B cell (primary cell): ENCODE measurements around the gene UNC5A. TPM values are rescaled to one million over a fixed set of nuclear protein-coding genes. Genes with fewer than 3 reads are reported as not detected.

Experiments used
- ATAC-seq: fragments of 200-7000 bp; cut with Tn5 transposase; one replicate; pipeline ENCODE4 v1.10.0; 2021; ENCODE audit warnings: low read depth, mild to moderate bottlenecking, moderate number of reproducible peaks, moderate library complexity
- CTCF ChIA-PET: fragments of 350-600 bp; sonication (Branson Sonifier 250); formaldehyde crosslinking; loops from one replicate; lab custom pipeline; 2021; ENCODE audit warnings: antibody characterized with exemption, inconsistent platforms; lab: Charles Lee
- POLR2A ChIA-PET: fragments of 350-600 bp; sonication (Branson Sonifier 250); formaldehyde crosslinking; loops from one replicate; lab custom pipeline; 2021; ENCODE audit warnings: antibody characterized with exemption; lab: Charles Lee
- DNase-seq: peaks from one replicate; pipeline ENCODE4 v3.0.0; 2013
- H2AFZ ChIP-seq: 2 replicates; pipeline ENCODE4 v1.6.1; 2012; ENCODE audit warnings: mild to moderate bottlenecking, low read depth, low read length; ENCODE audit not compliant: insufficient read depth, poor library complexity, severe bottlenecking
- H3K27ac ChIP-seq, 2 donors: 1 replicate in 1 of 2; 2 replicates in 1 of 2; pipeline ENCODE4 v1.5.1; 2012 to 2013; ENCODE audit warnings: low read length in 2 of 2, mild to moderate bottlenecking in 2 of 2, moderate library complexity in 1 of 2
- H3K27me3 ChIP-seq, 4 experiments: fragments of 200-600 bp in 1 of 4; sonication (generic) in 1 of 4; replicated peaks in 1 of 4; 1 replicate in 2 of 4; 2 replicates in 2 of 4; pipeline versions ENCODE4 v1.6.1 to v1.7.0; 2013 to 2016; ENCODE audit warnings: low read length in 3 of 4, mild to moderate bottlenecking in 2 of 4, mixed read lengths in 1 of 4, moderate library complexity in 1 of 4; ENCODE audit not compliant: insufficient read depth in 4 of 4, control insufficient read depth in 3 of 4; ENCODE audit errors: control extremely low read depth in 1 of 4
- H3K36me3 ChIP-seq, 2 experiments: replicated peaks in 1 of 2; 1 replicate in 1 of 2; 2 replicates in 1 of 2; pipeline versions ENCODE4 v1.6.1 to v1.7.1; 2013; ENCODE audit warnings: low read length in 1 of 2; ENCODE audit not compliant: insufficient read depth in 2 of 2, control insufficient read depth in 1 of 2; ENCODE audit errors: control extremely low read depth in 1 of 2, extremely low read depth in 1 of 2
- H3K4me1 ChIP-seq, 2 donors: fragments of 200-600 bp in 1 of 2; sonication (generic) in 1 of 2; 1 replicate in 1 of 2; 2 replicates in 1 of 2; pipeline versions ENCODE4 v1.5.1 to v1.6.1; 2013 to 2017; ENCODE audit warnings: low read length in 2 of 2; ENCODE audit not compliant: control insufficient read depth in 2 of 2, insufficient read depth in 2 of 2
- H3K4me2 ChIP-seq: replicated peaks from 2 replicates; pipeline ENCODE3; 2012; ENCODE audit warnings: mild to moderate bottlenecking, low read depth, low read length; ENCODE audit not compliant: poor library complexity, severe bottlenecking
- H3K4me3 ChIP-seq, 5 experiments: fragments of 200-600 bp in 1 of 5; sonication (generic) in 1 of 5; 1 replicate in 3 of 5; 2 replicates in 2 of 5; pipeline versions ENCODE4 v1.5.1 to v1.7.0; 2011 to 2016; ENCODE audit warnings: low read length in 4 of 5, mild to moderate bottlenecking in 4 of 5, low read depth in 2 of 5, control low read depth in 1 of 5, moderate library complexity in 1 of 5; ENCODE audit not compliant: insufficient read depth in 1 of 5; ENCODE audit errors: control extremely low read depth in 1 of 5, extremely low read depth in 1 of 5
- H3K79me2 ChIP-seq: fragments of 200-600 bp; sonication (generic); one replicate; pipeline ENCODE4 v1.6.0; 2016; ENCODE audit warnings: low read length; ENCODE audit not compliant: control insufficient read depth, insufficient read depth
- H3K9ac ChIP-seq: fragments of 200-600 bp; sonication (generic); 2 replicates; pipeline ENCODE4 v1.6.1; 2017; ENCODE audit warnings: mild to moderate bottlenecking, low read length, moderate library complexity
- H3K9me3 ChIP-seq, 3 donors: one replicate each; pipeline versions ENCODE4 v1.6.1 to v1.7.1; 2013; ENCODE audit warnings: low read length in 2 of 3; ENCODE audit not compliant: control insufficient read depth in 2 of 3, insufficient read depth in 1 of 3; ENCODE audit errors: control extremely low read depth in 1 of 3
- H4K20me1 ChIP-seq: 2 replicates; pipeline ENCODE4 v1.6.0; 2012; ENCODE audit warnings: mild to moderate bottlenecking, low read length; ENCODE audit not compliant: insufficient read depth, control insufficient read depth, poor library complexity, severe bottlenecking
- H3K27ac Mint-ChIP-seq: one replicate; pipeline ENCODE4 v1.8.0; 2021; ENCODE audit warnings: mixed read lengths
- H3K27me3 Mint-ChIP-seq: one replicate; pipeline ENCODE4 v1.8.0; 2021; ENCODE audit warnings: mixed read lengths
- H3K4me1 Mint-ChIP-seq: one replicate; pipeline ENCODE4 v1.8.0; 2021; ENCODE audit warnings: mixed read lengths
- H3K4me3 Mint-ChIP-seq: one replicate; pipeline ENCODE4 v1.8.0; 2021; ENCODE audit warnings: mixed read lengths
- H3K9me3 Mint-ChIP-seq: one replicate; pipeline ENCODE4 v1.8.0; 2022; ENCODE audit warnings: mixed read lengths; ENCODE audit not compliant: insufficient read depth
- EZH2 ChIP-seq: IDR thresholded peaks from 2 replicates; pipeline ENCODE4 v1.6.1; 2012; ENCODE audit warnings: borderline replicate concordance, low read depth, mild to moderate bottlenecking, moderate library complexity, low read length; ENCODE audit not compliant: insufficient read depth, poor library complexity, severe bottlenecking
- WGBS: methylation state at CpG from one replicate; pipeline ENCODE4 v1.1.5; 2013; ENCODE audit warnings: missing lambda C conversion rate; ENCODE audit not compliant: insufficient coverage; 5-methylcytosine and 5-hydroxymethylcytosine counted together
- intact Hi-C: fragments of 100-400 bp; cut with micrococcal nuclease; formaldehyde crosslinking; loops from one replicate; pipeline ENCODE4 v1.10.0; 2022
- polyA plus RNA-seq: library from polyadenylated mRNA; depleted of rRNA; stranded (reverse); fragments of >200 nt; gene quantifications from 2 replicates; pipeline ENCODE4 v1.2.3, GENCODE V29; 2012
- total RNA-seq, 2 donors: library from RNA; stranded (reverse); fragments of 120-200 nt in 1 of 2; gene quantifications; 1 replicate in 1 of 2; 2 replicates in 1 of 2; pipeline versions ENCODE4 v1.2.3 to v1.2.4, GENCODE V29; 2013 to 2022
- TF ChIP-seq, protein P1 (sequence below): fragments of 200-600 bp; IDR thresholded peaks from one replicate; pipeline ENCODE4 v1.8.0; 2022; ENCODE audit warnings: antibody characterized with exemption, mild to moderate bottlenecking

The UNC5A gene
- total and polyA plus RNA-seq, 2 donors (not counting 1 experiment from before 2014, with no cell fraction given) = not detected

DNA sequence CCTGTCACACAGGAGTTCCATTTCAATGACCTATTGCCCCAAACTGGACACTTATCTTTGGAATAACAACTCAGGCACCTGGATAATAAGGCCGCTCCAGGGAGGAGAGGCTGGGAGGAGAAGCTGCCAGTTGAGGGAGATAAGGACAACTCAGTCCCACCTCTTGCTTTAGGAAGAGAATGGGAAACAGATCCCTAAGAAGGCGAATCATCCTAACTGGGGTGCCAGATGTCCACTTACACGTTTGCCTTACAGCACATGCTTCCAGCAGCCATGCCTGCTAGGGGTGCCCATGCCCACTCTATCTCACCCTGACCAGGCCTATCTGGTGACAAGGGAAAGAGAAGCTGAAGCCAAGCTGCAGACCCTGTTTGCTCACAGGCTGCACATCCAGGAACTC is 82.3 kb downstream of the UNC5A start:
- no peak for TF ChIP-seq EZH2
- TF ChIP-seq, protein P1, sequence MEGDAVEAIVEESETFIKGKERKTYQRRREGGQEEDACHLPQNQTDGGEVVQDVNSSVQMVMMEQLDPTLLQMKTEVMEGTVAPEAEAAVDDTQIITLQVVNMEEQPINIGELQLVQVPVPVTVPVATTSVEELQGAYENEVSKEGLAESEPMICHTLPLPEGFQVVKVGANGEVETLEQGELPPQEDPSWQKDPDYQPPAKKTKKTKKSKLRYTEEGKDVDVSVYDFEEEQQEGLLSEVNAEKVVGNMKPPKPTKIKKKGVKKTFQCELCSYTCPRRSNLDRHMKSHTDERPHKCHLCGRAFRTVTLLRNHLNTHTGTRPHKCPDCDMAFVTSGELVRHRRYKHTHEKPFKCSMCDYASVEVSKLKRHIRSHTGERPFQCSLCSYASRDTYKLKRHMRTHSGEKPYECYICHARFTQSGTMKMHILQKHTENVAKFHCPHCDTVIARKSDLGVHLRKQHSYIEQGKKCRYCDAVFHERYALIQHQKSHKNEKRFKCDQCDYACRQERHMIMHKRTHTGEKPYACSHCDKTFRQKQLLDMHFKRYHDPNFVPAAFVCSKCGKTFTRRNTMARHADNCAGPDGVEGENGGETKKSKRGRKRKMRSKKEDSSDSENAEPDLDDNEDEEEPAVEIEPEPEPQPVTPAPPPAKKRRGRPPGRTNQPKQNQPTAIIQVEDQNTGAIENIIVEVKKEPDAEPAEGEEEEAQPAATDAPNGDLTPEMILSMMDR = no peak
- Histone ChIP-seq H3K4me3 (no peak overlapping the region), H3K79me2 (no peaks in the 10 kb centered on the region), H4K20me1 (no peaks in the 10 kb centered on the region), H3K27me3 (peaks cover 0 to 5% (median 0%) of the 10 kb centered on the region in 4 experiments), H3K27ac (no peak overlapping the region), H3K9ac (no peak overlapping the region), H3K4me1 (no peaks in the 10 kb centered on the region), H3K36me3 (no peaks in the 10 kb centered on the region), H3K9me3 (peaks cover 0 to 4% (median 0%) of the 10 kb centered on the region in 3 donors), H3K4me2 (no peak overlapping the region), H2AFZ (no peak overlapping the region)
- POLR2A ChIA-PET = no interaction called here
- H3K4me1 Mint-ChIP-seq = no peaks in the 10 kb centered on the region
- CTCF ChIA-PET = no interaction called here
- no peaks in the 10 kb centered on the region for H3K9me3 Mint-ChIP-seq
- DNase-seq (no peak), ATAC-seq (no peak)
- no peak overlapping the region for H3K27ac Mint-ChIP-seq
- peaks cover 22% of the 10 kb centered on the region for H3K27me3 Mint-ChIP-seq
- WGBS = 93% methylated on average over 2 of the region's 3 CpGs
- intact Hi-C loops = no loop called here
- H3K4me3 Mint-ChIP-seq = no peak overlapping the region

DNA sequence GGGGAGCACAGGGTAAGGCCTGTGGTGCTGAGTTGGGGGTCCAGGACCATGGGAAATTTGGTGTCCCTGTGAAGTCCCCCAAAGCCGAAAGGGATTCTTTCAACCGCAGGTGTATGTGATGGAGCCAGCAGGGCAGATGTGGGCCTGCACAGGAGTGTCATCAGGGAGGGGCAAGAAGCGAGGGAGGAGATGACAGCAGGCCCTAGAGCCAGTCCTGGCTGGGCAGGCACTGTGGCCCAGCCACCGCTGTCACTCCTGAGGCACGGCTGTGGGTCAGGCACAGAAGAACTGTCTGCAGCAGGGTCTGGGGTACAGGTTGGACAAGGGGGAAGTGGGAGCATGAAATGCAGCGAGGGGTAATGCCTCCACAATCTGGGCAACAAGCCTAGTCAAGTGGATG is 83.9 kb downstream of the UNC5A start:
- Histone ChIP-seq H3K79me2 (no peaks in the 10 kb centered on the region), H2AFZ (no peak overlapping the region), H3K4me3 (no peak overlapping the region), H3K4me2 (no peak overlapping the region), H4K20me1 (no peaks in the 10 kb centered on the region), H3K4me1 (peaks cover 3 to 6% of the 10 kb centered on the region in 2 donors), H3K36me3 (no peaks in the 10 kb centered on the region), H3K27ac (no peak overlapping the region), H3K9me3 (peaks cover 0 to 4% (median 0%) of the 10 kb centered on the region in 3 donors), H3K9ac (no peak overlapping the region), H3K27me3 (peaks cover 0 to 5% (median 0%) of the 10 kb centered on the region in 4 experiments)
- ChIA-PET POLR2A (no interaction called here), CTCF (no interaction called here)
- intact Hi-C loops = no loop called here
- Mint-ChIP-seq H3K4me1 (peaks cover 8% of the 10 kb centered on the region), H3K27me3 (peaks cover 23% of the 10 kb centered on the region), H3K4me3 (no peak overlapping the region), H3K9me3 (no peaks in the 10 kb centered on the region), H3K27ac (no peak overlapping the region)
- WGBS = 93% methylated on average over 6 of the region's 6 CpGs
- TF ChIP-seq, protein P1 = no peak
- TF ChIP-seq EZH2 = no peak
- ATAC-seq (no peak), DNase-seq (no peak)
